ENCODE measurements around the gene G0S2. TPM values are rescaled to one million over a fixed set of nuclear protein-coding genes. Genes with fewer than 3 reads are reported as not detected.

Gene G0S2
- total RNA-seq, 1 experiment from 2014 or later, result 0.35 TPM

DNA sequence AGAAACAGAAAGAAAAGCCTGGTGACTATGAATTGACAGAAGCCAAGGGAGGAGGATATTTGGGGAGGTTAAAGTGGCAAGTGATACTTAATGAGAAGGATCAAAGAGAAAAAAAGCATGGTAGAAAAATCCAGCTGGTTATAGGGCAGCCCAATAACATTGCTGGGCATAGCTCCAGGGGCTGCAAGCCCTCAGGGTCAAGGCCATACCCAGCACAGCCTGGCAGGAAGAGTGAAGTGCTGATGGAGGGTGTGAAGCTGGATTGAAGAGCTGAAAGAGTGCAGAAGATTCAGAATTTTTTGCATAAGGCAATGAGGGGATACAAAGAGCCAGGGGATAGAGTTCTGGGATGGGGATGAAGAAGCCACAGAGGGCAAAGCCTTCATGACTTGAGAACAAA is 21.5 kb downstream of the G0S2 start:
- Histone ChIP-seq H3K56ac (ENCODE audit: insufficient read length, low read depth, low read length) (no peak overlapping the region), H2BK15ac (ENCODE audit: low read depth, low read length) (no peak overlapping the region), H2AFZ (ENCODE audit: low read length) (no peak overlapping the region), H2BK5ac (ENCODE audit: insufficient read length, low read length) (no peak overlapping the region), H3T11ph (ENCODE audit: low read length) (no peak overlapping the region), H3K23me2 (ENCODE audit: insufficient read length, low read depth, low read length, poor library complexity, severe bottlenecking) (no peaks in the 10 kb centered on the region), H3K27me3 (ENCODE audit: insufficient read depth, low read length) (no peaks in the 10 kb centered on the region; the same call in 1 of the 2 replicates), H3K18ac (ENCODE audit: insufficient read length, low read depth, low read length) (no peak overlapping the region), H2BK12ac (ENCODE audit: insufficient read length, low read depth, low read length) (no peak overlapping the region), H4K20me1 (ENCODE audit: control insufficient read depth, insufficient read depth, insufficient read length) (no peaks in the 10 kb centered on the region), H3K9ac (ENCODE audit: extremely low read depth, insufficient read length, low read length) (no peak overlapping the region), H3K4ac (ENCODE audit: low read depth, low read length) (no peak overlapping the region), H2AK5ac (ENCODE audit: insufficient read length, low read length) (no peak overlapping the region), H3K9me3 (ENCODE audit: control insufficient read depth, low read depth, low read length) (no peaks in the 10 kb centered on the region), H3K14ac (ENCODE audit: insufficient read depth, low read length) (no peak overlapping the region), H4K5ac (ENCODE audit: insufficient read length, low read depth, low read length) (no peak overlapping the region), H3K23ac (ENCODE audit: insufficient read length, low read depth, low read length) (no peak overlapping the region), H3K4me1 (ENCODE audit: insufficient read depth, low read length) (no peaks in the 10 kb centered on the region), H3K79me1 (ENCODE audit: insufficient read depth, low read depth, low read length, poor library complexity, severe bottlenecking) (no peaks in the 10 kb centered on the region), H4K91ac (ENCODE audit: insufficient read length, low read depth, low read length) (no peak overlapping the region), H3K4me2 (ENCODE audit: insufficient read depth, insufficient read length, low read length) (no peak overlapping the region), H3K27ac (ENCODE audit: insufficient read length, low read depth, low read length) (no peak overlapping the region), H3K79me2 (ENCODE audit: insufficient read depth, low read length) (no peaks in the 10 kb centered on the region), H4K8ac (replicated peaks; ENCODE audit: insufficient read length, low read depth, low read length) (no peak overlapping the region), H2BK20ac (ENCODE audit: low read depth, low read length, poor library complexity, severe bottlenecking) (no peak overlapping the region), H2BK120ac (ENCODE audit: low read depth, low read length, poor library complexity, severe bottlenecking) (no peak overlapping the region)
- Mint-ChIP-seq H3K27me3 (ENCODE audit: low read depth) (peaks cover 35% of the 10 kb centered on the region), H3K4me3 (no peak overlapping the region), H3K36me3 (ENCODE audit: insufficient read depth in 1 of 3, low read depth in 3 of 3) (no peaks in the 10 kb centered on the region), H3K4me1 (peaks cover 0 to 8% of the 10 kb centered on the region in 2 experiments; a peak in 2 of 4 replicates), H3K27ac (no peak overlapping the region), H3K9me3 (no peaks in the 10 kb centered on the region)
- DNase-seq, result no peak
- TF ChIP-seq, protein P1, sequence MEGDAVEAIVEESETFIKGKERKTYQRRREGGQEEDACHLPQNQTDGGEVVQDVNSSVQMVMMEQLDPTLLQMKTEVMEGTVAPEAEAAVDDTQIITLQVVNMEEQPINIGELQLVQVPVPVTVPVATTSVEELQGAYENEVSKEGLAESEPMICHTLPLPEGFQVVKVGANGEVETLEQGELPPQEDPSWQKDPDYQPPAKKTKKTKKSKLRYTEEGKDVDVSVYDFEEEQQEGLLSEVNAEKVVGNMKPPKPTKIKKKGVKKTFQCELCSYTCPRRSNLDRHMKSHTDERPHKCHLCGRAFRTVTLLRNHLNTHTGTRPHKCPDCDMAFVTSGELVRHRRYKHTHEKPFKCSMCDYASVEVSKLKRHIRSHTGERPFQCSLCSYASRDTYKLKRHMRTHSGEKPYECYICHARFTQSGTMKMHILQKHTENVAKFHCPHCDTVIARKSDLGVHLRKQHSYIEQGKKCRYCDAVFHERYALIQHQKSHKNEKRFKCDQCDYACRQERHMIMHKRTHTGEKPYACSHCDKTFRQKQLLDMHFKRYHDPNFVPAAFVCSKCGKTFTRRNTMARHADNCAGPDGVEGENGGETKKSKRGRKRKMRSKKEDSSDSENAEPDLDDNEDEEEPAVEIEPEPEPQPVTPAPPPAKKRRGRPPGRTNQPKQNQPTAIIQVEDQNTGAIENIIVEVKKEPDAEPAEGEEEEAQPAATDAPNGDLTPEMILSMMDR (conservative IDR thresholded peaks at IDR 0.05), result no peak
